ENCODE results near the gene GTPBP6.
"Not testable (repeated sequence)": the region's sequence is repeated elsewhere in the genome, so short reads cannot be mapped to it uniquely, and the experiment has no call there.

GTPBP6 gene

DNA sequence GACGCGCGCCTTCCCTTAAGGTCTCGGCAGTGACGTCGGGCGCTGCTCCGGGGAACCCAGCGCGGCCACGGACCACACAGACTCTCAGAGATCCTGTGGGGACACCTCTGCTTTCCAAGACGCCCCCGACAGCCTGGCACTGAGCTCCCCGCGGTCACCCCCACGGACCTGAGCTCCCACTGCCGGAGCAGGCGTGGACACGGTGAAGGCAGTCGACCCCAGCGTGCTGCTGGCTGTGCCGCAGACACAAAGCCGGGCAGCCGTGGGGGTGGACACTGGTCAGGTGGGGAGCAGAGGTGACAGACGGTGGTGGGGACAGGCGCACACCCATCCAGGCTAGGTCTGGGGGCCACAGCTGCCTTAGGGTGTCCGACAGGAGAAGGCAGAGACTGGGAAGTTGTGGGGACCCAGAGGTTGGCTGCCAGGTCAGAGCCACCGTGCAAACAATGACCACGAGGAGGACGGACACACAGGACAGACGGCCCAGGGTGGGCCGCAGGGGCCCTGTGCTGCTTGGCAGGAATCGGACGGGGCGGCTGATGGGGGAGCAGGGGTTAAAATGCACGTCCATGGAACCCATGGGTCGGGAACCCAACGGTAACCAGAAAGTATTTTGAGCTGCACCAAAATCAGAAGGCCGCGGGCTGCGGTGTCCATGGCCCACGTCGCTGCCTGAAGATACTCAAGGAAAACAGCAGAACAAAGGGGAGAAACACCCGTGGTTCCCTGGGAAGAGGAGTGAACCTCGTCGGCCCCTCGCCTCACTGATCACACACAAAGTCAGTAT, 16.6 kb upstream of the GTPBP6 start:
- no peak for DNase-seq

DNA sequence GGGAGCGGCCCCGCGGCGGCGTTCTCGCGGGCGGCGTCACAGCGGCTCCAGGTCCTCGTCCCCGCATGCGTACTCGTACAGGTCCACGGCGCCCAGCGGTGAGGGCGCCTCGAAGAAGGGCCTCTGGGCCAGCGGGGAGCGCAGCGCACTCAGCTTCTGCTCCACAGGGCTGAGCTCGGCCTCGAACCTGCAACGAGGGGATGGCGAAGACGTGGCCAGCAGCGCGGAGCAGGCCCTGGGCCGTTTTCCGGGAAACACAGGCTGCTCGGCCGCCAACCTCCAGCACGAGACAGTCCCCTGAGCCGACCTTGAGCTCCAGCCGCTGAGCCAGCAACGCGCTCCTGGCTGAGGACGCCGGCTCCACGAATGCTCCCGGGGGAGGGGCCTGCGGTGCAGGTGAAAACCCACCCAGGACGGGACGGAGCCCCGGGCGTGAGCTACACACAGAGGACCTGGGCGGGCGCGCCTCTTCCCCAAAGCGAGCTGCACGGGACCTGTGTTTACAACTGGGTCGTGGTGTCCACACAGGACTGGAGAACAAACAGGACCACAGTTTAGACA, 15.8 kb upstream of the GTPBP6 start:
- no peak for DNase-seq

DNA sequence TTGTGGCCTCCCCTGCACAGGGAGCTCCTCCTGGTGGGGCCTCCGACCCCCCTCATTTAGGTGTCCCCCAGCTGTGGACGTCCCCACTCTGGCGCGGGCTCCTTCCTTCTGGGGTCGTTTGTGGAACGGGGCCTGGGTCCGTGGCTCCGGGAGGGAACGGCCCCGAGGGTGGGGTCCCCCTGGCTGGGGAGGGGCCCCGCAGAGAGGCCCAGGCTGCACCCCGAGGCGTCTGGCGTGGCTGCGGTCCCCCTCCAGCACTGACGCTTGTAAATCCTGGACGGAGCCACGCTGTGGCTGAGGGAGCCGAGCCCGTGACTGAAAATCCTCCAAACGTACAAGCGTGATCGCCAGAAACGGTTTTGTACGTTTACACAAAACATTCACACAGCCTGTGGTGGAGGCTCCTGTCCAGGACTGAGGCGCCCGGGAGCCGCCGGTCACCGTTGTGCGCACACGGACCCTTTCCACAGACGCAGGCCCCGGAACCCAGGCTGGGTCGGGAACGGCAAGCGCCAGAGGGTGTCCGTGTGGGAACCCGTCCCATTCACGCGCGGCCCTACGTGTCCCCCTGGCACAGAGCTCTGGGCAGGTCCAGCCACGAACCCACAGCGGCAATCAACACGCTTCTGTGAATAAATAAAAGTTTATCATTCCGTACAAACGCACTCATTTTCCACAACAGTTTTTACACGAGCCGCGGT, 15.2 kb upstream of the GTPBP6 start:
- DNase-seq, result no peak

DNA sequence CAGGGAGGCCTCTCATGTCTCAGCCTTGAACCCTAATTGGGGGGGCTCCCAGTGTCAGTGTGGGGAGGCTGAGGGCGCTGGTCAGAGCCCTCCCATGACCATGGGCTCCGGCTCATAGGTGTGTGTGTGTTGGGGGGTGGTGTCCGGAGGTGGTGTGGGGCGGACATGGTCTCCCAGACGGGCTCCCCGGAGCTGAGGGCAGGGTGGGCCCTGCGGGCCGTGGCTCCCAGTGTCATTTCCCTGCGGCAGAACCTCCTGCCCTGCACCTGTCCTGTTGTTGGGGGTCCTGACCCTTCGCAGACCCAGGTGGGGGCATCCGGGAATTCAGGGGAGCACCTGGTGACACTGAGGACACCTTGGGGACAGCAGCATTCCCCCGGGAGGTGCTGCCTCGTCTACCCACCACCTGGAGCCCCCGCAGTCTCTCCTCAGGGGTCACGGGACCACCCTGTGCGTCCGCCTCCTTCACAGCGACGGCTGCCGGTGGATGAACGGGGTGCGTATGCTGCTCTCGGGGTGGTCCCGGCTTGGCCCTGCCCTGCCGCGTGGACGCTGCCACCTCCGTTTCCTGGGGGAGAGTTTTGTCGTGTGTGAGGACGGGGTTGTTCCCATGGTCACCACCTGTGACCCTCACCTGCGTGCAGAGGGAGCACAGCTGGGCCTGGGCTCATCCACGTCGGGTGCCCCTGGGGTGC, 14.5 kb upstream of the GTPBP6 start:
- DNase-seq, result no peak

DNA sequence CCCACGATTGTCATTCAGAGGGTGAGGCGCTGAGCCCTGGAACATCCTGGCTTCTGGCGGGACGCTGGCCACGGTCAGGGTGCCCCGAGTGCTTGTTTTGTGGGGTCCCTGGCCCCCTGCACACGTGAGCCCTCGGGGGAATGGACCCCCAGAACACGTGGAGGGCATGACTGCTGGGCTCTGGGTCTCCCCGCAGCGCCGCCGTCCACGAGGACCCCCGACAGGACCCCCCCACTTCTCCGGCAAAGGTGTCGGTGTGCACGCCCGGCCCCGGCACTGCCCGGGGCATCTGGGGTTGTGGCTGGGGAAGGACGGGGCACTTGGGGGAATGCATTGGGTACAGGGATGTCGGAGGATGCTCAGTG, 13.9 kb upstream of the GTPBP6 start:
- no peak for DNase-seq

DNA sequence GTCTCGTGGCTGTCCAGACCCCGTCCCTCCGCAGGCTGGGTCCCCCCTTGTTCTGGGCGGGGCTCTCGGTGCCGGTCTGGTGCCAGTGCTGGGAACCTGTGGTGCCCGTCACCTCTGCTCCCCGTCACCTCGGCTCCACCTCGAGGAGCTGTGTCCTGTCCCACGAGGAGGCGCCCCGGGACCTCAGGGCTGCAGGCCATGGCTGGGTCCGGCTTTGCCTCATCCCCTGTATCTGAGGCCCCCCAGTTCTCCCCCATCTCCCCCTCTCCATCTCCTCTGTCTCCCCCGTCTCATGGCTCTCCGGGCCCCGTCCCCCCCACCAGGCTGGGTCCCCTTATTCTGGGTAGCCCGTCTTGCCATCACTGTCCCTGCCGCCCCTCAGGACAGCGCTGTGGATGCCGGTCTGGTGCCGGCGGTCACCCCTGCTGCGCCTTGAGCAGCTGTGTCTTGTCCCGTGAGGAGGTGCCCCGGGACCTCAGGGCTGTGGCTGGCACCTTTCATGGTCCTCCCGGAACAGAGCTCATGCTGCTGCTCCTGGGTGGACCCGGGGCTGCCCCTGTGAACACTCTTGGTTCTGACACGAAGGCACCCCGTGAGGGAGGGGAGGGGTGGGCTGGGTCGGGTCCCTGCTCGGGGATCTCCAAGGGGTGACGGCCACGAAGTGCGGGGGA, 13.4 kb upstream of the GTPBP6 start:
- DNase-seq, result no peak

DNA sequence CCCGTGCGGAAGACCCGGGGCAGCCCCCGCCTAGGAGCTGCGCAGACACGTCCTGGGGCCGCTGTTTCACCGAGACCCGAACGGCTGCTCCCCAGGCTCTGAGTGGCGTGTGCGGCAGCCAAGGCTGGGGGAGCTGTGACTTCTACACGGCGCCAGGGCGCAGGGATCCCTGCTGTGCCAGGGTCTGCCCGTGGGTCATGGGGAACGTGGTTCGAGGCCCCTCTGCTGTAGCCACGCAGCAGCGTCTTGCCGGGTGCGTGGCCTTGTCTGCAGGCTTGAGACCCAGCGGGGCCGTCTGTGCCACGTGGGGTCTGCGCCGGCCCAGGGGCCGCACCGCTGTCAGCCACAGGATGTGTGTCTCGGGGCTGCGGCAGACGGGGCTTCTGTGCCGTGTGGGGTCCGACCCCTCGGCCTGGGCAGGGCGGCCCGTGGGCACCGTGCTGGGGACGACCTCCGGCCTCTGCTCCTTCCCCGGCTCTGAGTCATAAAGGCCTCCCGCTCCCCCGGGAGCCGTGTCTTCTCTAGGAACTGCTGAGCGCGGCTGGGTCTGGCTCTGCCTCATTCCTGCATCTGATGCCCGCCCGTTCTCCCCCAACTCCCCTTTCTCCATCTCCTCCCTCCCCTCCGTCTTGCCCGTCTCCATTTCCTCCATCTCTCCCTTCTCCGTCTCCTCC, 12.7 kb upstream of the GTPBP6 start:
- DNase-seq, result peak in 1 of 2 experiments; percentile 34

DNA sequence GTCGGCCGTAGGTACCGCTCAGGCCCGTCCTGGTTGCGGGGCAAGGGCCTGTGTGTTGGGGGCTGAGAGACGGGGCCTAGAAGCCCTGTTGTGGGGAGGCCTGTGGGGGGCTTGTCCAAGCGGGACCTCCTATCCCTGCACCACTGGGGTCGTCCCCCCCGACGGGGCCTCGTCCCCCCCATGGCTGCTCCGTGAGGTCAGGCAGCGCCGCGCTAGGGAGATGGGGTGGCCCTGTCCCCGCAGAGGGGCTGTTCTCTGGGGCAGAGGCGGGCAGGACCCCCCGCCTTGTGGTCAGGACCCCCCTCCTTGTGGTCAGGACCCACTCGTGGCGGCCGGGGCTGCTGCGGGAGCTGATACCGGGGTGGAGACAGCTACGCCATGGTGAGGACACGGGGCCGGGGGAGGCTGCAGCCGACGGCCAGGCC, 12.1 kb upstream of the GTPBP6 start:
- DNase-seq, result no peak

DNA sequence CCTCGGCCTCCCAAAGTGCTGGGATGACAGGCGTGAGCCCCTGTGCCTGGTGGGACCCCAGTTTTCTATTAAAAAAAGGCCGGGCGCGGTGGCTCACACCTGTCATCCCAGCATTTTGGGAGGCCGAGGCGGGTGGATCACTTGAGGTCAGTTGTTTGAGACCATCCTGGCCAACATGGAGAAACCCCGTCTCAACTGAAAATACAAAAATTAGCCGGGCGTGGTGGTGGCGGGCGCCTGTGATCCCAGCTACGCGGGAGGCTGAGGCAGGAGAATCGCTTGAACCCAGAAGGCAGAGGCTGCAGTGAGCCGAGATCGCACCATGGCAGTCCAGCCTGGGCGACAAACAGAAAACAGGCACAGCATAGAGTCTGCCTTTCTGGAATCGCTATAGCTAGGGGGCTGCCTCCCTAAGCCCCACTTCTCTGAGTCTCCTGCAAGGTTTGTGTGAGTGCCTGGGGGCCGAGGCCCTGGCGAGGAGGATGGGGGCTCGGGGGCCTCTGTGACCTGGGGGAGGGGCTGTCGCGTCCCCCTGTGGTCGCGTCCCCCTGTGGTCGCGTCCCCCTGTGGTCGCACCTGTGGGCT, 11.6 kb upstream of the GTPBP6 start:
- not testable (repeated sequence) for DNase-seq

DNA sequence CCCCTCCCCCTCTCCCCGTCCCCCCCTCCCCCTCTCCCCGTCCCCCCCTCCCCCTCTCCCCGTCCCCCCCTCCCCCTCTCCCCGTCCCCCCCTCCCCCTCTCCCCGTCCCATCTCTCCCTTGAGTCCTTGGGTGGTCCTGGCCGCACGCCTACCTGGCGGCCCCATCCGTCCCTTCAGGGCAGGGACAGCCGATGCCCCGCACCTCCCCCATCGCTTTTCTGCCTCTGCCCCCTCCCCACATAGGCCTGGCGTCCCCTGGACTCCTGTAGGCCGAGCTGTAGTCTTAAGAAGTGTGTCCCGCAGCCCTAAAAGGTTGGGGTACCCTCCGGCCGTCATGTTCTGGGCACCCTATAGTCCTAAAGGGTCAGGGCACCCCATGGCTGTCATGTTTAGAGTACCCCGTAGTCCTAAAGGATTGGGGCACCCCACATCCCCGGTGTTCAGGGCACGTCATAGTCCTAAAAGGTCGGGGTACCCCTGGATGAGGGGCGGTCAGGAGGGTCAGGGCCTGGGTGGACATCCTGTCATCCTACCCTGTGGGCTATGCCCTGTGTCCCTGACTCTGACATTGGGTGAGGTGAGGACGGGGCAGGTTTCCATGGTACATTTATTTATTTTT, 10.8 kb upstream of the GTPBP6 start:
- DNase-seq, result no peak

DNA sequence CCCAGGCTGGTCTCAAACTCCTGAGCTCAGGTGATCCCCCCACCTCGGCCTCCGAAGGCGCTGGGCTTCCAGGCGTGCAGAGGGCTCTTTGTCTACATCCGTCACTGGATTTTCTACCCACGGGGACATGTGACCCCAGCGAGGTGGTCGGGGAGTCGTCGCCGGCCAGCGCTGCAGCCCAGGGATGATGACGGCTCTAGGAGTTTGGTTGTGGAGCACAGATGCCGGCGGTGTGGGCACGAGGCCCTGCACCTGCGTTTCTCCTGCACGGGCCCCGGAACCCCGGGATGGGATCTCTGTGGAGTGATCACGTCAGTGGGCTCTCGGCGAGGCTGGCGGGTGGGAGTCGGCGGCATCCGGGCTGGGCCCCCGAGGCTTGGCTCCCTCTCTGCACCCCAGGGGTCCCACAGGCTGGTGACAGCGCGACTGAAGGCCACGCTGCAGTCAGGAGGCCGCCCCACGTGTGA, 9.1 kb upstream of the GTPBP6 start:
- DNase-seq, result no peak

DNA sequence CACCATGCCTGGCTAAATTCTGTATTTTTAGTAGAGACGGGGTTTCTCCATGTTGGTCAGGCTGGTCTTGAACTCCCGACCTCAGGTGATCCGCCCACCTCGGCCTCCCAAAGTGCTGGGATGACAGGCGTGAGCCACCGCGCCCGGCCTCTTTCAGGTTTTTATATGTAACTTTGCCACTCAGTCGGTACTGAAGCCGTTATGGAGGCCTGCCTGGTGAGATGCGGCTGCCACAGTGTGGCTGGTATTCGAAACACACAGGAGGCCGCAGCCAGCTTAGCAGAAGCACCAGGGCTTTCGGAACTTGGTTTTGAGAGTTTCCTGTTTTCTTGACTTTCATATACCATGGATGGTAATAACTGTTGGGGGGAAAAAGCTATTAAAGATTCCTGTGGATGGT, 6.1 kb upstream of the GTPBP6 start:
- DNase-seq, result not testable (repeated sequence)

DNA sequence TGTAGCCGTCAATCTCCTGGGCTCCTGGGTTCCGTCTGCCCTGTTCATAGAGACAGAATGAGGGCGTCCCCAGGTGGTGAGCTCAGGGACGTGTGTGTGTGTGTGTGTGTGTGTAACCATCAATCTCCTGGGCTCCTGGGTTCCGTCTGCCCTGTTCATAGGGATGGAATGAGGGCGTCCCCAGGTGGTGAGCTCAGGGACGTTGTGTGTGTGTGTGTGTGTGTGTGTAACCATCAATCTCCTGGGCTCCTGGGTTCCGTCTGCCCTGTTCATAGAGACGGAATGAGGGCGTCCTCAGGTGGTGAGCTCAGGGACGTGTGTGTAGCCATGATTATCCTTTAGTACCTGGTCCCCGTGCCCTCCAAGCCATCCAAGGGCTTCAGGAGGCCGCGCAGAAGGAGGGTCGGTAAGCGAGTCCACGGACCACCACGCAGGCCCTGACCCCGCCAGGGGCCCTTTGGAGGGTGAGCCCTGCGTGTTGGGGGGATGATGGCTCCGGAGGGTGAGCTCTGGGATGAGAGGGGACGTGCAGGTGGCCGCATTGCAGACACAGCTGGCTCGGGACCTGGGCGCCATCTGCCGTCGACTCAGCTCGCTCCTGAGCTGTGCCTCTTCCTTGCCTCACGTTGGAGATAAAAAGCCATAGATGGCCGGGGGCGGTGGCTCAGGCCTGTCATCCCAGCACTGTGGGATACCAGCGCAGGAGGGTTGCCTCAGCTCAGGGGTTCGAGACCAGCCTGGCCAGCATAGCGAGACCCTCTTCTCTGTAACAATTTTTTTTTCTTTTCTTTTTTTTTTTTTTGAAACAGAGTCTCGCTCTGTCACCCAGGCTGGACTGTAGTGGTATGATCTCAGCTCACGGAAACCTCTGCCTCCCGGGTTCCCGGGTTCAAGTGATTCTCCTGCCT, 5.4 kb upstream of the GTPBP6 start:
- DNase-seq, result no peak

DNA sequence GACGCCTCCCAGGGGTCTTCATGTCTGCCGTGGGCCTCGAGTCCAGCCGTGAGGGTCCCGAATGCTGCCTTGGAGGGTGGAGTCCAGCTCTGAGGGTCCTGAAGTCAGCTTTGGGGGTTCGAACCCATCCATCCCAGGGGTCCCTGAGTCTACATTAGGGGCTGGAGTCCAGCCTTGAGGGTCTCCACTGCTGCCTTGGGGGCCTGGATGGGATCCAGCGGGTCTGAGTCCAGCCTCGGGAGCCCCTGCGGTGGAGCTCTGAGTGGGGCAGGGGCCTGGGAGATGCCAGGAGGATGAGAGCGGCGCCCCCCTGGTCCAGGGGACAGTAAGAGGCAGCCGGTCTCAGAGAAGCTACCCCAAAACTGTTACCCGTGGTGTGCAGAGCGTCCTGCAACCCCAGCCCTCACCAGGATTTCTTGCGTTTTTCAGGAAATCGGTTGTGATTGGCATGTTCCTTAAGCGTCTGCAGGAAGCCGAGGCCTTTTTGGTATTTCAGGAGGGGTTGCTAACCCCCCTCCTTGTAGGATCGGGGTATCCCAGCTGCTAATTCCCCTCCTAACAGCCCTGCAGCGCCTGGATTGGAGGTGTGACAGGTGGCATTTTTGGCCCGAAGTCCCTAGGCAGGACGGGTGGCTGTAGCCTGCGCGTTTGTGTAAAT, 1.7 kb upstream of the GTPBP6 start:
- no peak for DNase-seq

DNA sequence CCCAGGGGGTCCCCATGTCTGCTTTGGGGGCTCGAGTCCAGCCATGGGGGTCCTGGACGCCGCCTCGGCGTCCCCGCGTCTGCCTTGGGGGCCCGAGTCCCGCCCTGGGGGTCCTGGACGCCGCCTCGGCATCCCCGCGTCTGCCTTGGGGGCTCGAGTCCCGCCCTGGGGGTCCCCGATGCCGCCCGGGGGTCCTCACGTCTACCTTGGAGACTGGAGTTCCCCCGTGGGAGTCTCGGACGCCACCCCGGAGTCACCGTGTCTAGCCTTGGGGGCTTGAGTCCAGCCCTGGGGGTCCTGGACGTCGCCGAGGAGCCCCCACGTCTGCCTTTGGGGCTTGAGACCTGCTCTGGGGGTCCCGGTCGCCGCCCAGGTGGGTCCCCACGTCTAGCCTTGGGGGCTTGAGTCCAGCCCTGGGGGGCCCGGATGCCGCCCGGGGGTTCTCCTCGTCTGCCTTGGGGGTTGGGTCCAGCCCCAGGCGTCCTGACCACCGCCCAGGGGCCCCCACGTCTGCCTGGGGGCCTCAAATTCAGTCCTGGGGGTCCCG, 1.1 kb upstream of the GTPBP6 start:
- DNase-seq, result no peak

DNA sequence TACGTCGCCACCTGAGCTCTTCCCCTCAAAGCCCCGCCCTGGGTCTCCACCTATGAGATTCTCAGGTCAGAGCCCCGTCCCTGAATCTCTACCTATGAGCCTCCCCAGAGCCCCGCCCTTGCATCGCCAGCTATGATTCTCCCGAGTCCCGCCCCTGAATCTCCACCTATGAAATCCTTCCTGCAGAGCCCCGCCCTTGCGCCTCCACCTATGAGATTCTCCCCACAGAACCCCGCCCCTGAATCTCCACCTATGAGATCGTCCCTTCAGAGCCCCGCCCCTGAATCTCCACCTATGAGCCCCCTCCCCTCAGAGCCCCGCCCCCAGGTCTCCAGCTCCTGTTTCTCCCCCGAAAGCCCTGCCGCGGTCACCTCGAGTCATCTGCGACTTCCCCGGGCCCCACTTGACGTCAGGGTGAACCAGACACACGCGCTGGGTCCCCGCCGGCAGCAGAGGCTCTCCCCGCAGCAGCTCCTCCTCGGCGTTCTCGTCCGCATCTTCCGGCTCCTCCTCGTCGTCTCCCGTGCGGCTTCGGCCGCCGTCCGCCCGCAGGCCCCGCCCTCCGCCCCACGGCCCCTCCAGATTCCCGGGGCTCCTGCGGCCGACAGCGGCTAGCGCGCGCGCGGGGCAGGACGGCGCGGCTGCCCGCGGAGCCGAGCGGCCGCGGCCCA, 393 bp downstream of the GTPBP6 start:
- no peak for DNase-seq

DNA sequence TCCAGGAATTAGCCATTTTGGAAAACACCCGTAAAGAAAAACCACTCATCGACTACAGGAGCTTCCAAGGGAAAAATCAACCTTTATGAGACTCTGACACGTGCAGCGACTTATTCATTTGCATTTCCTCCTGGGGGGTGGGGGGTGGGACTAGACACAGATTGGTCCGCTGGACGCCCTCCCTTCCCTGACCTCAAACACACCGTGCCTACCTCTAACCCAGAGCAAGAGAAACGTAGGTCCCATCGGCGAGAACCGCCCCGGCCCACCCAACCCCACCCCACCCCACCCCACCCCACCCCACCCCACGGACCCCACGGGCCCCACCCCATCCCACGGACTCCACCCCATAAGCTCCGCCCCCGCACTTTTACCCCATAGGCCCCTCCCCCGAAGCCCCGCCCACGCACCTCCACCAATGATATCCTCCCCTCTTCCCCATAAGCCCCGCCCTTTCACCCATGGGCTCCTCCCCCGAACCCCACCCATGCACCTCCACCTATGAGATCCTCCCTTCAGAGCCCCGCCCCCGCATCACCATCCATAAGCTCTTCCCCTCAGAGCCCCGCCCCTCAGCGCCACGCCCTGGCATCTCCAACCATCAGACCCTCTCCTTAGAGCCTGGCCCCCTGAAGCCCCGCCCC, 1.1 kb downstream of the GTPBP6 start:
- DNase-seq, result no peak
